BLaER1 treated with 17β-estradiol and CSF1 and Interleukin-3, amounts not matched to agents 10 nM and 100 nM (cell line): ENCODE results near the gene PLAC1.

Experiments
- H3K27ac ChIP-seq, 11 experiments: shearing (Covaris generic); formaldehyde crosslinking; 2 replicates each; pipeline ENCODE4 v1.8.1; 2022
- H3K27me3 ChIP-seq, 11 experiments: shearing (Covaris generic); formaldehyde crosslinking; 2 replicates each; pipeline ENCODE4 v1.8.1; 2022
- H3K36me3 ChIP-seq, 11 experiments: shearing (Covaris generic); formaldehyde crosslinking; 2 replicates each; pipeline ENCODE4 v1.8.1; 2022
- H3K4me1 ChIP-seq, 10 experiments: shearing (Covaris generic); formaldehyde crosslinking; 2 replicates each; pipeline ENCODE4 v1.8.1; 2022
- H3K4me2 ChIP-seq, 11 experiments: shearing (Covaris generic); formaldehyde crosslinking; 2 replicates each; pipeline ENCODE4 v1.8.1; 2022
- H3K4me3 ChIP-seq, 10 experiments: shearing (Covaris generic); formaldehyde crosslinking; 2 replicates each; pipeline ENCODE4 v1.8.1; 2022
- H3K9ac ChIP-seq, 11 experiments: shearing (Covaris generic); formaldehyde crosslinking; 2 replicates each; pipeline ENCODE4 v1.8.1; 2022
- H3K9me3 ChIP-seq, 11 experiments: shearing (Covaris generic); formaldehyde crosslinking; replicated peaks in 1 of 11; 2 replicates each; pipeline ENCODE4 v1.8.1; 2022
- H4K20me1 ChIP-seq, 11 experiments: shearing (Covaris generic); formaldehyde crosslinking; 2 replicates each; pipeline ENCODE4 v1.8.1; 2022
- Cebpa-rat ChIP-seq, 11 experiments: shearing (Covaris generic); IDR thresholded peaks; 2 replicates each; pipeline ENCODE4 v1.8.1; 2022

PLAC1 gene

DNA sequence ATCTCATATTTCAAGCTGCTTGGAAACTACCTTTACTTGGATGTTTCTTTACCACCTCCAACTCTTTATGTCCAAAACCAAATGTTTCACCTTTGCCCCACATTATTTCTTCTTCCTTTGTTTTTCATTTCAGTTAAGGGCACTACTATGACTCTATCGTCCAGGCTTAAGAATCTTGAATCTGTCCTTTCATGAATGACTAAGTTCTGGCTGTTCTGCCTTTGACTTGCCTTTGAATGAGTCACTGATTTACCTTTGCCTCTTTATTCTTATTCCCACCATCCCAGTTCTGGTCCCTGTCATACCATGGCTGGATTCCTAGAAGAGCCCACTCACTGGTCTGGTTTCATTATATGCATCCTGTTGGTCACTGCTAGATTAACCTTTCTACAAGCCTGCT, 30.6 kb upstream of the PLAC1 start:
- Histone ChIP-seq H3K4me2 (no peak overlapping the region), H3K27ac (no peak overlapping the region), H4K20me1 (no peaks in the 10 kb centered on the region), H3K9ac (no peak overlapping the region), H3K36me3 (no peaks in the 10 kb centered on the region), H3K4me3 (no peak overlapping the region), H3K27me3 (peaks cover 94 to 99% (median 97%) of the 10 kb centered on the region in 11 experiments), H3K4me1 (peaks cover 0 to 24% (median 7%) of the 10 kb centered on the region in 10 experiments; a peak in 10 of 20 replicates), H3K9me3 (0 out of 22 replicates have a peak, but pooled peaks cover 0 to 13% (median 0%) of the 10 kb centered on the region in 11 experiments)
- TF ChIP-seq Cebpa-rat (IDR thresholded peaks at IDR 0.05) = no peak

- 0 out of 22 replicates have a peak, but pooled peaks cover 0 to 13% (median 0%) of the 10 kb centered on the region in 11 experiments for H3K9me3 ChIP-seq
- H3K4me3 ChIP-seq = no peak overlapping the region
- no peaks in the 10 kb centered on the region; a peak in 1 of 22 replicates for H4K20me1 ChIP-seq
- H3K27me3 ChIP-seq = peaks cover 94 to 99% (median 97%) of the 10 kb centered on the region in 11 experiments
- H3K9ac ChIP-seq = no peak overlapping the region
- H3K4me1 ChIP-seq = peaks cover 0 to 22% (median 7%) of the 10 kb centered on the region in 10 experiments; a peak in 10 of 20 replicates
- no peak for TF ChIP-seq Cebpa-rat (IDR thresholded peaks at IDR 0.05)
- H3K4me2 ChIP-seq = no peak overlapping the region
- H3K27ac ChIP-seq = no peak overlapping the region
- no peaks in the 10 kb centered on the region for H3K36me3 ChIP-seq
Observed at GRCh38 chrX:134688031-134688823, 30.0 kb upstream of the PLAC1 start.

DNA sequence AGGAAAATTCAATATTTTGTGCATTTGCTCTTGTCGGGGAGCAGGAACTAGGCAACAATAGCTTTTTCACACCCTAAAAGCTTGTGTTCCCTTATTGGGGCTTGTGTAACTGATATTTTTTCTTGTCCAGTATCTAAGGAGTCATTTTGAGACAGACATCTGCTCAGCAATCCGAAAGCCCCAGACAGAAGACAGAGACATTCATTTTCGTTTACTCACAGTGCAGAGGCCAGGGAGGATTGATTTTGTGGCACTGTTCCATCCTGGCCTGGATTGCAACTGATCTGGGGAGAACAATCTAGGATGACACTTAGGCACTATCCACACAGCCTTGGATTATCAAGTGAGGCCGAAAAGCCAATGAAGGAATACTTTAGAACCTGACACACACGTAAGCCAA, 27.4 kb upstream of the PLAC1 start:
- TF ChIP-seq Cebpa-rat (IDR thresholded peaks at IDR 0.05) = no peak
- Histone ChIP-seq H3K9ac (no peak overlapping the region), H3K4me3 (no peak overlapping the region), H3K4me2 (no peak overlapping the region), H3K4me1 (no peaks in the 10 kb centered on the region), H3K27me3 (peaks cover 92 to 100% (median 99%) of the 10 kb centered on the region in 11 experiments), H3K36me3 (no peaks in the 10 kb centered on the region), H3K27ac (no peak overlapping the region), H4K20me1 (no peaks in the 10 kb centered on the region; a peak in 1 of 22 replicates), H3K9me3 (0 out of 22 replicates have a peak, but pooled peaks cover 0 to 13% (median 0%) of the 10 kb centered on the region in 11 experiments)

DNA sequence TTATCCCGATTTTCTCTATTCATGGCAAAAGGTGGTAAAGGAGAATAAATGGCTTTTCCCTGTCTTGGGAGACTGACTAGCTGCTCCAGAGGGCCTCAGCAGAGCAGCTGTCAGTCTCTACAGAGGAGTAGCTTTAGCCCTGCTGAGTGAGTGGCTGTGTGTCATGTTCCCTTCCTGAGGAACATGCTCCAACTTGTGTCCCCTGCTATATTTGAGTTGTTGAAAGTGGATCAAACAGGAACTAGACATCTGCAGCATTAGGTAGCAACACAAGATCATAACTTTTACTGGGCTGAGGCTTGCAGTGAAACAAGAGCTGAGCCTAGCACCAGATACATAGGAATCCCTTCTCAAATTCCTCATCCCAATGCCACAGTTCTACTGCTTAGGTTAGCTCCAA, 26.7 kb upstream of the PLAC1 start:
- TF ChIP-seq Cebpa-rat (IDR thresholded peaks at IDR 0.05) = no peak
- Histone ChIP-seq H3K27ac (no peak overlapping the region), H3K27me3 (peaks cover 92 to 100% (median 99%) of the 10 kb centered on the region in 11 experiments)

GRCh38 chrX:134683351-134684005, 25.2 kb upstream of the PLAC1 start:
- Histone ChIP-seq H4K20me1 (no peaks in the 10 kb centered on the region; a peak in 2 of 22 replicates), H3K9me3 (0 out of 22 replicates have a peak, but pooled peaks cover 0 to 13% (median 0%) of the 10 kb centered on the region in 11 experiments), H3K9ac (no peak overlapping the region), H3K27ac (no peak overlapping the region), H3K27me3 (peaks cover 93 to 100% (median 99%) of the 10 kb centered on the region in 11 experiments), H3K4me1 (no peaks in the 10 kb centered on the region), H3K4me3 (no peak overlapping the region), H3K36me3 (no peaks in the 10 kb centered on the region), H3K4me2 (no peak overlapping the region)
- TF ChIP-seq Cebpa-rat (IDR thresholded peaks at IDR 0.05) = no peak

More for the DNA sequence above, 26.7 kb upstream of the PLAC1 start:
- H3K4me2 ChIP-seq = no peak overlapping the region
- no peak overlapping the region for H3K4me3 ChIP-seq
- H3K4me1 ChIP-seq = no peaks in the 10 kb centered on the region
- H3K9me3 ChIP-seq = 0 out of 22 replicates have a peak, but pooled peaks cover 0 to 13% (median 0%) of the 10 kb centered on the region in 11 experiments
- H3K36me3 ChIP-seq = no peaks in the 10 kb centered on the region
- H3K9ac ChIP-seq = no peak overlapping the region
- H4K20me1 ChIP-seq = no peaks in the 10 kb centered on the region; a peak in 1 of 22 replicates

GRCh38 chrX:134682081-134682480, 23.8 kb upstream of the PLAC1 start:
- Histone ChIP-seq H4K20me1 (no peaks in the 10 kb centered on the region; a peak in 2 of 22 replicates), H3K4me2 (no peak overlapping the region), H3K27ac (no peak overlapping the region), H3K36me3 (no peaks in the 10 kb centered on the region), H3K9me3 (0 out of 22 replicates have a peak, but pooled peaks cover 0 to 13% (median 0%) of the 10 kb centered on the region in 11 experiments), H3K4me3 (no peak overlapping the region), H3K27me3 (peaks cover 94 to 100% (median 100%) of the 10 kb centered on the region in 11 experiments), H3K4me1 (no peaks in the 10 kb centered on the region), H3K9ac (no peak overlapping the region)
- TF ChIP-seq Cebpa-rat (IDR thresholded peaks at IDR 0.05) = no peak

DNA sequence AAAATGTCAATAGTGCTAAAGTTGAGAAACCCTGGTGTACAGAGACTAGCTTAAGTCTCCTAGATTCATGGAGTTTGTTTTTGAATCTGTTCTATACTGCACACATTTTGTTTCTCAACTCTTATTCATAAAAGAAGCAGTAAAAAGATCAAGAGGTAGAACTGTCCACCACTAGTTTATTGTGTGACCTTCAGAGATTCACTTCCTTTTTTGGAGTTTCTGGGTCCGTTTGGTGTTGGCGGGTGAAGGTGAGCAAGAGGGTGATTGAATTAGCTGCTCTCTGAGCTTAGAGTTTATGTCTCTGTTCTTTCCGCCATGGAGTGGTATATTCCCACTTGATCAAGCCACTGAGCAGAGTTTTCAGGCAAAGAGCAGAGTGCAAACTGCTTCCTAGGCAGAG, 21.4 kb upstream of the PLAC1 start:
- Histone ChIP-seq H3K4me1 (no peaks in the 10 kb centered on the region; a peak in 1 of 20 replicates), H3K36me3 (no peaks in the 10 kb centered on the region), H3K27me3 (peaks cover 83 to 100% (median 99%) of the 10 kb centered on the region in 11 experiments), H3K4me2 (no peak overlapping the region), H3K27ac (no peak overlapping the region), H3K9me3 (no peaks in the 10 kb centered on the region), H4K20me1 (no peaks in the 10 kb centered on the region; a peak in 2 of 22 replicates), H3K4me3 (no peak overlapping the region), H3K9ac (no peak overlapping the region)
- TF ChIP-seq Cebpa-rat (IDR thresholded peaks at IDR 0.05) = no peak

DNA sequence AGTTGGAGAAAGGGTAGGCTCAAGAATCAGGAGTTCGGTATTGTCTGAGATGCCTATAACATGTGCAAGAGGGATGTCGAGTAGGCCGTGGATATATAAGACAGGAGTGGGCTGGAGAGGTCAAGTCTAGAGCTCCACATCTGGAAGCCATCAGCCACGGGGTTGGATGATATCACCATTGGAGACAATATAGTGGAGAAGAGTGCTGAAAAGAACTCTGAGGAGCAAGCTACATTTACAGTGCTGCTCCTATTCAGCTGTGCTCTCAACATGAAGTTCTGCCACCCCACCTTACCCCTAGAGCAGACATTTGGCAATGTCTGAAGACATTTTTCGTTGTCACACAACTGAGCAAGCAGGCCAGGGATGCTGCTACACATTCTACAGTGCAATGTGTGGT, 20.9 kb upstream of the PLAC1 start:
- no peaks in the 10 kb centered on the region for H3K36me3 ChIP-seq
- H3K4me2 ChIP-seq = no peak overlapping the region
- no peaks in the 10 kb centered on the region for H3K9me3 ChIP-seq
- H3K4me3 ChIP-seq = no peak overlapping the region
- TF ChIP-seq Cebpa-rat (IDR thresholded peaks at IDR 0.05) = no peak
- H3K9ac ChIP-seq = no peak overlapping the region
- no peaks in the 10 kb centered on the region; a peak in 2 of 22 replicates for H4K20me1 ChIP-seq
- H3K27ac ChIP-seq = no peak overlapping the region
- peaks cover 83 to 100% (median 99%) of the 10 kb centered on the region in 11 experiments for H3K27me3 ChIP-seq
- H3K4me1 ChIP-seq = no peaks in the 10 kb centered on the region; a peak in 1 of 20 replicates

GRCh38 chrX:134677332-134677731, 19.1 kb upstream of the PLAC1 start:
- Histone ChIP-seq H3K27ac (no peak overlapping the region), H3K4me2 (no peak overlapping the region), H3K9me3 (no peaks in the 10 kb centered on the region; a peak in 1 of 22 replicates), H3K4me3 (no peak overlapping the region), H4K20me1 (no peaks in the 10 kb centered on the region; a peak in 1 of 22 replicates), H3K27me3 (peaks cover 83 to 100% (median 98%) of the 10 kb centered on the region in 11 experiments), H3K4me1 (peaks cover 0 to 10% (median 0%) of the 10 kb centered on the region in 10 experiments; a peak in 5 of 20 replicates), H3K9ac (no peak overlapping the region), H3K36me3 (no peaks in the 10 kb centered on the region)
- no peak for TF ChIP-seq Cebpa-rat (IDR thresholded peaks at IDR 0.05)
